Caco-2 (cell line): ENCODE data around the gene ZNF275. TPM values are rescaled to one million over a fixed set of nuclear protein-coding genes. Genes with fewer than 3 reads are reported as not detected.

ENCODE experiments used
- BruUV-seq: library from RNA; stranded (reverse); fragments of 400-500 nt; replicated peaks from 2 replicates; lab custom pipeline; 2021; lab: Mats Ljungman, UMichigan
- CTCF ChIA-PET: fragments of 300-600 bp; sonication (Branson Sonifier 250); formaldehyde crosslinking; loops from one replicate; lab custom pipeline; 2022; ENCODE audit warnings: antibody characterized with exemption; lab: Charles Lee
- POLR2A ChIA-PET: fragments of 300-600 bp; sonication (Branson Sonifier 250); formaldehyde crosslinking; loops from one replicate; lab custom pipeline; 2022; ENCODE audit warnings: antibody characterized with exemption; lab: Charles Lee
- DNase-seq, 2 experiments: peaks; one replicate each; pipeline versions ENCODE4 v3.0.0 to v3.0.0-alpha.2; 2020 to 2022
- H3K27me3 ChIP-seq: replicated peaks from 2 replicates; pipeline ENCODE4 v1.6.0; 2011; ENCODE audit warnings: low read length; ENCODE audit not compliant: control insufficient read depth, insufficient read depth
- H3K36me3 ChIP-seq: 2 replicates; pipeline ENCODE4 v1.5.1; 2011; ENCODE audit warnings: low read length; ENCODE audit not compliant: control insufficient read depth, insufficient read depth
- H3K4me1 ChIP-seq: fragments of 250-450 bp; sonication (Bioruptor Pico); 2 replicates; pipeline ENCODE4 v1.5.1; 2020; ENCODE audit warnings: mild to moderate bottlenecking
- H3K4me3 ChIP-seq: 2 replicates; pipeline ENCODE4 v1.5.1; 2011; ENCODE audit warnings: low read depth, mild to moderate bottlenecking, control low read depth, low read length
- H3K9me3 ChIP-seq: fragments of 250-450 bp; sonication (Bioruptor Pico); 2 replicates; pipeline ENCODE4 v1.5.1; 2020; ENCODE audit warnings: mild to moderate bottlenecking, moderate library complexity
- H3K27ac Mint-ChIP-seq: one replicate; pipeline ENCODE4 v1.8.0; 2022; ENCODE audit warnings: mixed read lengths; ENCODE audit not compliant: unreplicated experiment
- H3K27me3 Mint-ChIP-seq: one replicate; pipeline ENCODE4 v1.8.0; 2022; ENCODE audit warnings: mixed read lengths; ENCODE audit not compliant: insufficient read depth, unreplicated experiment
- H3K36me3 Mint-ChIP-seq: one replicate; pipeline ENCODE4 v1.8.0; 2022; ENCODE audit warnings: mild to moderate bottlenecking, mixed read lengths; ENCODE audit not compliant: insufficient read depth, unreplicated experiment
- H3K4me1 Mint-ChIP-seq: one replicate; pipeline ENCODE4 v1.8.0; 2022; ENCODE audit warnings: low read depth, mixed read lengths; ENCODE audit not compliant: unreplicated experiment
- H3K4me3 Mint-ChIP-seq: one replicate; pipeline ENCODE4 v1.8.0; 2022; ENCODE audit warnings: mild to moderate bottlenecking, moderate library complexity, mixed read lengths; ENCODE audit not compliant: unreplicated experiment
- H3K9me3 Mint-ChIP-seq: one replicate; pipeline ENCODE4 v1.8.0; 2022; ENCODE audit warnings: mixed read lengths; ENCODE audit not compliant: unreplicated experiment
- intact Hi-C: fragments of 100-400 bp; cut with micrococcal nuclease; formaldehyde crosslinking; loops from one replicate; pipeline ENCODE4 v1.10.0; 2022; ENCODE audit not compliant: unreplicated experiment
- total RNA-seq: library from RNA; stranded (reverse); gene quantifications from 2 replicates; pipeline ENCODE4 v1.2.3, GENCODE V29; 2022
- TF ChIP-seq, protein P1 (sequence below), 2 experiments: fragments of 200-600 bp in 1 of 2; IDR thresholded peaks; 1 replicate in 1 of 2; 2 replicates in 1 of 2; pipeline versions ENCODE4 v1.5.1 to v1.8.0; 2011 to 2022; ENCODE audit warnings: antibody characterized with exemption in 1 of 2, control low read depth in 1 of 2, inconsistent platforms in 1 of 2, low read depth in 1 of 2, low read length in 1 of 2, mild to moderate bottlenecking in 1 of 2, moderate library complexity in 1 of 2; ENCODE audit not compliant: insufficient read depth in 1 of 2, severe bottlenecking in 1 of 2, unreplicated experiment in 1 of 2

Gene ZNF275
- total RNA-seq, 1 experiment from 2014 or later = 5.6 TPM

DNA sequence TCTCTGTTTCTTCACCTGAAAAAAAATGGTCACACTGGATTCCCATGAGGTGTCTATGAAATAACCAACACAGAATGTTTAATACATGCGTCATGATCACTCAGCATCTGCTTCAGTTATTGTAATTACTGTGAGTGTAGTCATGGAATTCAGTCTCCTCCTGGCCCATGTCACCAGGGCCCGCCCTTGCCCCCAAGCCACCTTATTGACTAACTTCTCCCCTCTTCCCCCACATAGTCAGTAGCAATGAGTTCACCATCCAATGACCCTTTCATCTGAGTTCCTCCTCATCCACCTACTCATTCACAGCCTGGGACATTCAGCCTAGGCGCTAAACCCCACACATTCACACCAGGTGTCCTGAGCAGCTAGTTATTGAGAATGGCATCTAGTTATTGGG is 28.0 kb upstream of the ZNF275 start:
- TF ChIP-seq, protein P1, sequence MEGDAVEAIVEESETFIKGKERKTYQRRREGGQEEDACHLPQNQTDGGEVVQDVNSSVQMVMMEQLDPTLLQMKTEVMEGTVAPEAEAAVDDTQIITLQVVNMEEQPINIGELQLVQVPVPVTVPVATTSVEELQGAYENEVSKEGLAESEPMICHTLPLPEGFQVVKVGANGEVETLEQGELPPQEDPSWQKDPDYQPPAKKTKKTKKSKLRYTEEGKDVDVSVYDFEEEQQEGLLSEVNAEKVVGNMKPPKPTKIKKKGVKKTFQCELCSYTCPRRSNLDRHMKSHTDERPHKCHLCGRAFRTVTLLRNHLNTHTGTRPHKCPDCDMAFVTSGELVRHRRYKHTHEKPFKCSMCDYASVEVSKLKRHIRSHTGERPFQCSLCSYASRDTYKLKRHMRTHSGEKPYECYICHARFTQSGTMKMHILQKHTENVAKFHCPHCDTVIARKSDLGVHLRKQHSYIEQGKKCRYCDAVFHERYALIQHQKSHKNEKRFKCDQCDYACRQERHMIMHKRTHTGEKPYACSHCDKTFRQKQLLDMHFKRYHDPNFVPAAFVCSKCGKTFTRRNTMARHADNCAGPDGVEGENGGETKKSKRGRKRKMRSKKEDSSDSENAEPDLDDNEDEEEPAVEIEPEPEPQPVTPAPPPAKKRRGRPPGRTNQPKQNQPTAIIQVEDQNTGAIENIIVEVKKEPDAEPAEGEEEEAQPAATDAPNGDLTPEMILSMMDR (IDR thresholded peaks at IDR 0.05; ENCODE audit: insufficient read depth in 1 of 2, low read depth in 1 of 2, low read length in 1 of 2, severe bottlenecking in 1 of 2, unreplicated experiment in 1 of 2) = no peak
- ChIA-PET CTCF (no interaction called here), POLR2A (no interaction called here)
- Mint-ChIP-seq H3K4me1 (no peaks in the 10 kb centered on the region), H3K36me3 (no peaks in the 10 kb centered on the region), H3K4me3 (no peak overlapping the region), H3K9me3 (no peaks in the 10 kb centered on the region), H3K27me3 (peaks cover 25% of the 10 kb centered on the region), H3K27ac (no peak overlapping the region)
- Histone ChIP-seq H3K9me3 (no peaks in the 10 kb centered on the region), H3K4me3 (no peak overlapping the region), H3K27me3 (no peaks in the 10 kb centered on the region), H3K4me1 (no peaks in the 10 kb centered on the region), H3K36me3 (no peaks in the 10 kb centered on the region)
- intact Hi-C loops = no loop called here
- DNase-seq = no peak
- no TSS peak for BruUV-seq

DNA sequence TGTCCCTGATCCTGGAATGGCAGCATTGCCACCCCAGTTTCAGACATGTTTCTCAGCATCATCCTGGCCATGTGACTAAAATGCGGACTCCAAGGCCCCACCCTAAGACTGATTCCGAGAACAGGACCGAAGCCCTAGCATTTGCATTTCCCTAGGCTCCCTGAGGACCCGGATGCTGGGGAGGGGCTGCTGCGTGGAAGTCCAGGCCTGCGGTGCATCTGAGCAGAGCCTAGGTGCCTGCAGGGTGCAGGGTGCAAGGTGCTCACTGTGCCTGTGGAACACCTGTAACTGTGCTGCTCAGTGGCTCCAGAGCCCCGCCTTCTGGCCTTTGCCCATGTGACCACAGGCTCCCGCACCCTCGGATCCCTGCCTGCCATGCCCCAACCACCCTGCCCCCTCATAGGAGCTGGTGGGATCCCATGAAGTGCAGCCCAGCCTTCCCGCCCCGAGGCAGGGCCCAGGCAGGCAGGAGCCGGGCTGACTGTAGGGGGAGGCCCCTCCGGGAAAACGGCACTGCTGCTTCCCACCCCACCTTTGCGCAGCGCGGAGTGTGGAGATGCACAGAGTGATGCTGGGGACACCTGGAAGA is 27.3 kb upstream of the ZNF275 start:
- POLR2A ChIA-PET = no interaction called here
- no peak overlapping the region for H3K27ac Mint-ChIP-seq
- Histone ChIP-seq H3K9me3 (no peaks in the 10 kb centered on the region), H3K27me3 (no peaks in the 10 kb centered on the region), H3K4me3 (no peak overlapping the region), H3K36me3 (no peaks in the 10 kb centered on the region), H3K4me1 (no peaks in the 10 kb centered on the region)
- no peaks in the 10 kb centered on the region for H3K36me3 Mint-ChIP-seq
- intact Hi-C loops = no loop called here
- no peaks in the 10 kb centered on the region for H3K9me3 Mint-ChIP-seq
- TF ChIP-seq, protein P1 (IDR thresholded peaks at IDR 0.05; ENCODE audit: insufficient read depth in 1 of 2, low read depth in 1 of 2, low read length in 1 of 2, severe bottlenecking in 1 of 2, unreplicated experiment in 1 of 2) = no peak
- CTCF ChIA-PET = interaction anchor here (0.7 kb wide), 1 partner anchor 201 kb away, joined by 4 read pairs; no protein-coding TSS in a partner anchor
- no peak for DNase-seq
- H3K4me1 Mint-ChIP-seq = no peaks in the 10 kb centered on the region
- peaks cover 28% of the 10 kb centered on the region for H3K27me3 Mint-ChIP-seq
- H3K4me3 Mint-ChIP-seq = no peak overlapping the region
- BruUV-seq = no TSS peak

DNA sequence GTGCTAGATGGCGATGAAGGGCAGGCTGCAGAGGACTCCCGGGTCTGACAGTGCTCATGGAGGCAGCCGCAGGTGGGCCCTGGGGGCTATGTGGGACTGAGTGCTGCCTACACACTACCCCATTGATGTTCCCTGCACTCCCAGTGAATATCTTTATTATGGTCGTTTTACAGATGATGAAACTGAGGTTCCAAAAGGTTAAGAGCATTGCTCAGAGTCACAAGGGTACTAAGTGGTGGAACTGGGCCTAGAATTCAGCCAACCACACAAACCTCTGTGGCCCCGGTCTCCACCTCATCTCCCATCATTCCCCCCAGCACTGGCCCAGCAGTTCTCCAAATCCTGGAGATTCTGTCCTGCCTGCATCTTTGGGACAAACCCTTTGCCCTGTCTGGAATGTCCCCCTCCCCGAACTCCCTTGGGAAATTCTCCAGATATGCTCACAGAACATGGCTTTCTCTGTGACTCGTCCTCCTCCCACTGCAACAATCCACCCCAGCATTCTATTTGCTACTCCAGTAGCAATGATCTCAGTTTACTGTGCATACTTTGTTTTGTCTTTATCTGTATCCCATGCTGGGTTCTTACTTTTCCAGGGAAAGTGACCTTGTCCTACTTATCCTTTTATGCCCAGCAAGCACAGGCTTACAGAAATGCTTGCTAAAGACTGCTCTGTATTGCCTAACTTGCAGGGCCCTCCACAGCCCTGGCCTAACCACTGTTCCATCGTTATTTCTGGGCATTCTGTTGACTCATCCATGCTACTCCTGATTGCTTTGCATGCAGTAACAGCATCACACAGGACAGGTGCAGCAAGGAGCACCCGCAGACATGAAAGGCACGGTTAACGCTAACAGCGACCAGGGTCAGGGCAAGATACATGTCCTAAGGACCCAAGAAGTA is 26.4 kb upstream of the ZNF275 start:
- no peaks in the 10 kb centered on the region for H3K27me3 ChIP-seq
- no peaks in the 10 kb centered on the region for H3K36me3 Mint-ChIP-seq

More for the DNA sequence above, 26.4 kb upstream of the ZNF275 start:
- POLR2A ChIA-PET = no interaction called here
- BruUV-seq = no TSS peak
- DNase-seq = no peak
- Histone ChIP-seq H3K4me3 (no peak overlapping the region), H3K4me1 (no peaks in the 10 kb centered on the region), H3K36me3 (no peaks in the 10 kb centered on the region), H3K9me3 (no peaks in the 10 kb centered on the region)
- intact Hi-C loops = no loop called here
- peaks cover 28% of the 10 kb centered on the region for H3K27me3 Mint-ChIP-seq
- no peak overlapping the region for H3K4me3 Mint-ChIP-seq
- TF ChIP-seq, protein P1 (IDR thresholded peaks at IDR 0.05; ENCODE audit: insufficient read depth in 1 of 2, low read depth in 1 of 2, low read length in 1 of 2, severe bottlenecking in 1 of 2, unreplicated experiment in 1 of 2) = no peak
- no peaks in the 10 kb centered on the region for H3K9me3 Mint-ChIP-seq
- CTCF ChIA-PET = interaction anchor here (0.7 kb wide), 1 partner anchor 200 kb away, joined by 4 read pairs; no protein-coding TSS in a partner anchor
- no peak overlapping the region for H3K27ac Mint-ChIP-seq
- no peaks in the 10 kb centered on the region for H3K4me1 Mint-ChIP-seq
